NCI-H69 (cell line): ENCODE measurements around the gene CSMD2.
"Not testable (repeated sequence)": the region's sequence is repeated elsewhere in the genome, so short reads cannot be mapped to it uniquely, and the experiment has no call there.

Source experiments
- DNase-seq: peaks from one replicate; lab custom pipeline; 2025; lab: John Stamatoyannopoulos, UW

The CSMD2 gene

DNA sequence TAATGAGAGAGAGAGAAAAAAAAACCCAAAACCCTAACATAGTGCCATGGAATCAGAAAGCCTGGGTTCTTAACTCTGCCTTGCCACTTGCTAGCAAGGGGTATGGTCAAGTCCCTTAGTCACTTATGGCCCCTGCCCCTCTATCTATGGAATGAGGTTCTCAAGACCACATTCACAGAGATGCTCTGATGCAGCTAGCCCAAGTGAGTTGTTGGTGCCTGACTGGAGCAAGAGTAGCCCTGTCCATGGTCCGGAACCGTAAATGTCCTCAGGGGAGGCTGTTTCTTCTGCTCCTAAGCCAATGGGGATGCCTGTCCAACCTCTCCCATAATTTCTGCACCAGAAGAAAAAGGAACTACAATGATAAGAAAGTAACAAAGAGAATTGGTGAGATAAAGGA is 56.8 kb downstream of the CSMD2 start:
- DNase-seq: no peak

DNA sequence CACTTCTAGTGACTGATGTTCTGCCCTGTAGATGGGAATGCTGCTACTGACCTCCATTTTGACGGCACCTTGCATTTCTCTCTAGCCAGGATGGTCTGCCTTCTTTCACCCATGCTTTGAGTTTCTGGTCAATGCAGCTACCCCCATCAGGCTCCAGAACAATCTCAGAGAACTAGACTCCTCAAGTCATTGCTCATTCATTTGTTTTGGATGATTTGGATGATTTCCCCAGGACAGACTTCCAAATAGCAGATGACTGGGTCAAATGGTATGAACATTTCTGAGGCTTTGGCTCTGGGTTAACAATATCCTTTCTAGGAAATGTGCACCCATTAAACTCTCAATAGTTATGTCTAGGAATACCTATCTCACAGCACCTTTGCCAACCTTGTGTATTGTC is 63.9 kb downstream of the CSMD2 start:
- no peak for DNase-seq

DNA sequence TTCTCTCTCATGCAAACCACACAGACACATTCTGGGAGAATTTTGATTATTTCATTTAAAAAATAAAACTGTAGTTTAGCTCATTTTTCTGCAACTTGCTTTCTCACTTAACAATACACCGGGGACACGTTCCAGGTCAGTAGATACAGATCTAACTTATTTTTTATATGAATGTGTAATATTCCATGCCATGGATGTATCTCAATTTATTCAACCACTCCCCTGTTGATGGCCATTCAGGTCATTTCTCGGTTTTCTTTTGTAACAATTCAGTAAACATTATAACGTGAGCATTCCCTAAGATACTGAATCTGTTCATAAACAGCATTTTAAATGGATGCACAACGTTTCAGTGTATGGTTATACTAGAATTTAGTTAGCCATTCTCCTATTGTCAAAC is 64.7 kb downstream of the CSMD2 start:
- no peak for DNase-seq

DNA sequence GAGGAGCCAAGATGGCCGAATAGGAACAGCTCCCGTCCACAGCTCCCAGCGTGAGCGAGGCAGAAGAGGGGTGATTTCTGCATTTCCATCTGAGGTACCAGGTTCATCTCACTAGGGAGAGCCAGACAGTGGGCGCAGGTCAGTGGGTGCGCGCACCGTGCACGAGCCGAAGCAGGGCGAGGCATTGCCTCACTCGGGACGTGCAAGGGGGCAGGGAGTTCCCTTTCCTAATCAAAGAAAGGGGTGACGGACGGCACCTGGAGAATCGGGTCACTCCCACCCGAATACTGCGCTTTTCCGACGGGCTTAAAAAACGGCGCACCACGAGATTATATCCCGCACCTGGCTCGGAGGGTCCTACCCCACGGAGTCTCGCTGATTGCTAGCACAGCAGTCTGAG is 72.6 kb downstream of the CSMD2 start:
- DNase-seq: not testable (repeated sequence)

DNA sequence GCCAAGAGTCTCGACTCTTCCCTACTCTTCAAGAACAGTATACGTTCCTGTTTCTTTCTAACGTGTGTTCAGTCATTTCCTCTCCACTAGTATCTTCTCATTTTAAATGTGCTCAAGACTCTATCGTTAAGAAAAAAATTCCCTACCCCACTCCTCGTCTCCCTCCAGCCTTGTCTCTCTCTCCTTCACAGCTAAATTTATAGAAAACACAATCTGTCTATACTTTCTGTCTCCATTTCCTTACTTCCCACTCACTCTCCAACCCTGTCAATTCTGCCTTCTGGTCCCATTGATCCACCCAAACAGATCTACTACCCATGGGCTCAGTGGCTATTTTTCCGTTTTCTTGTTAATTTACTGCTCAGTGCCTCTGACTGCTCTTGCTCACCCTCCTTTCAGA is 75.3 kb downstream of the CSMD2 start:
- no peak for DNase-seq

DNA sequence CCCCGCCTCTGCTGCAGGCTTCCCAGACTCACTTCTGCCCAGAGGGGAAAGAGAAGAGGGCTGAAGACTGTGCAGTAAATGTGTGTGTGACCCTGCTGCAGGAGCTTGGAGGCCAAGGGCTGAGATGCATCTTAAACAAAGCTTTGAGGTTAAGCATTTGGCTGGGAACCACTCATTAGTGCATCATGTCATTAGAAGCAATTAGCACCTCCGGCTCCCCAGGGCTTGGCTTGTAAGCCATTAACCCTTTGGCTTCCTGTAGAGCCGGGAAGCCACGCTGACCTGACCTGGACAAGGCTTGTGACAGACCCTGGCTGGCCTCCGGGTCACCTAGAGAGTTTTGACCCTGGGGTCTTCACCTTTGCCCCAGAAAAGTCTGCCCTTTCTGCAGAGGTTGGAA is 77.0 kb downstream of the CSMD2 start:
- DNase-seq: peak; percentile 71

DNA sequence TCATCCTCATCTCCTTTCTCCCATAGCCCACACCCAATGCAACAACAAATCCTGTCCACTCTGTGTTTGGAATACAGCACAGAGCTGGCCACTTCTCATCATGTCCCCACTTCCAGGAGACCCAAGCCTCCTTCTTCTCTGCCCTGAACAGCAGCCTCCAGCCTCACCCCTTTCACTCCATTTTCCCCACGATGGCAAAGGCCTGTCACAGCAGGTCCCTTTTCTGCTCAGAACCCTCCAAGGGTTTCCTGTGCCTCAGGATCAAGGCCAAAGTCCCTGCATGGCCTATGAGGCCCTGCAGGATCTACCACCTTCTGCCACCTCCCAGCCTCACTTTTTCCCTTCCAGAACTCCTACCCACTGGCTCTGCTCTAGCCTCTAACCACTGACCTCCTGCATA is 78.5 kb downstream of the CSMD2 start:
- DNase-seq: no peak

DNA sequence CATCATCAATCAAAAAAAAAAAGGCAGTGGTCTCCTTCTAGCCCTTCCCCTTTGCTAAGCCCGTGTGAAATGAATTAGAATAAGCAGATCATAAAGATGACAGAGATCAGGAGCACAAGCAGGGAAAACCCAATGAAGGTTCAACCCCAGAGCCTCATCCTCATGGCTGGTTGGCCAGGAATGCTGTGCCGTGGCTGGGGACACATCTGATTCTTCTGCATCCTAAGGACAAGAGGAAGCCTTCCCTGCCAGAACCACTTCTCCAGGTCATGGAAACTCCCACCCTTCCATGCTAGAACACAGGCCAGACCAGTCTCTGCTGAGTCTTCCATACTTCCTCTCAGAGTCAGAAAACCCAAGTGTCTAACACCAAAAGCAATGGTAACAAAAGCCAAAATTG is 81.1 kb downstream of the CSMD2 start:
- no peak for DNase-seq

DNA sequence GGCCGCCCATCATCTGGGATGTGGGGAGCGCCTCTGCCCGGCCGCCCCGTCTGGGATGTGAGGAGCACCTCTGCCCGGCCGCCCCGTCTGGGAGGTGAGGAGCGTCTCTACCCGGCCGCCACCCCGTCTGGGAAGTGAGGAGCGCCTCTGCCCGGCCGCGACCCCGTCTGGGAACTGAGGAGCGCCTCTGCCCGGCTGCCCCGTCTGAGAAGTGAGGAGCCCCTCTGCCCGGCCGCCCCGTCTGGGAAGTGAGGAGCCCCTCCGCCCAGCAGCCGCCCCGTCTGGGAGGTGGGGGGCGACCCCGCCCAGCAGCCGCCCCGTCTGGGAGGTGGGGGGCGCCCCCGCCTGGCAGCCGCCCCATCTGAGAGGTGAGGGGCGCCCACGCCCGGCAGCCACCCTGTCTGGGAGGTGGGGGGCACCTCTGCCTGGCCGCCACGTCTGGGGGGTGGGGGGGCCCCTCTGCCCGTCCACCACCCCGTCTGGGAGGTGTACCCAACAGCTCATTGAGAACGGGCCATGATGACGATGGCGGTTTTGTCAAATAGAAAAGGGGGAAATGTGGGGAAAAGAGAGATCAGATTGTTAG is 82.9 kb downstream of the CSMD2 start:
- not testable (repeated sequence) for DNase-seq

DNA sequence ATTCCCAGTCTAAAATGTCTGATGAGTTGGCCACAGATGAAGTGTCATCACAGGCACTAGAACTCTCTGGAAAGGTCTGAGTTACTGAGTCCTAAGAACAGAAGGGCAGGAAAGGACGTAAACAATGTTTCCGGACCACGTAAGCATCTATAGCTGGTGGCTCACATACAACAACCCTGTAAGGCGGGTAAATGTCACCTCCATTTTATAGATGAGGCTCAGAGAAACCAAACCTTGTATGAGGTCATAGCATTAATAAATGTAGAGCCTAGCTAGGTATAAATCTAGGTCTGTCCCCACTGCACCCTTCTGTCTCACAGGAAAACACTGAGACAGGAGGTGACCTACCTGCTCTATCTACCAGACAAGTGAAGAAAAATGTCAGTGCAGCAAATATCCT is 86.6 kb downstream of the CSMD2 start:
- no peak for DNase-seq

DNA sequence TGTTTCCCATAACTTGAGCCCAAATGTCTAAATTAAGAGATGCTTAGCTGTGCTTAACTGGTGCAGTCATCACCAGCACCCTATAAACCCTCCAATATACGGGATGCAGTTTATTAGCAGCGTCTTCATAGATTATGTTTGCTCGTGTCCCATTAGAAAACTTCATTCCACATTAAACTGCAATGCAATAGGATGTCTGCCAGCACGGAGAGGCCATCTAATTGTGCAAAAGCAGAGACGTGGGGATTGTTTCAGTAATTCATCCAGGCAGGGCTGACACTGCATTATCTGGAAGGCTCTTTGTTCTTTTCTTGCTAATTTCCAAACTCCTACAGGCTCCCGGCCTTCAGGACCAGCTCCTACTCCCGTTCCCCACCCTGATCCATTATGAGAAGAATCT is 89.5 kb downstream of the CSMD2 start:
- no peak for DNase-seq

DNA sequence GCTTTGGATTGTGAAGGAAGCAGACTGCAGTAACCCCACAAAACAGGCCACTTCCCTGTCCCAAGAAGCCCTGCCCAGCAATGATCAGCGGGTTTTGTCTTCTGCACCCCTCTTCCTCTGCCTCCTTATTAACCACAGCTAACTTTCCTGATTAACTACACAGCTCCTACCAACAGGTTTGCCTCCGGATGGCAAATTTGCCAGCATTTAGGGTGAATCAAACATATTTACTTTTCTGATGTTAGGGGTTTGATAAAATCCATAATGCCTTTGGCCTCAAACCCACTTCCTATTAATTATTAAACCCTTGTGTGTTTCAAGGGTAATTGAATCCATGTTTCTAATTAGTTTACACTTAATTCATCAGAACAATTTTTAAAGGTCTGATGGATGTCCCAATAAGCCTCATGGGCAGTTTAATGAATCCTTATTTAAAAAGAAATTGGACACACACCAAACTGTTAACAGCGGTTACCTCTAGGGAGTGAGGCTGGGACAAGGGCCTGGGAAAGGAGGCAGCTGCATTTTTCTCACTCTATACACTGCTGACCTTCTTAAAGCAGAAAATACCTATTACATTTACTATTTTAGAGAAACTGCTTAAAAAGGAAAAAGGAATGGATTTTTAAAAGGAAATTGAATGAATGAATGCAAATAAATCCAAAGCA is 91.9 kb downstream of the CSMD2 start:
- no peak for DNase-seq

DNA sequence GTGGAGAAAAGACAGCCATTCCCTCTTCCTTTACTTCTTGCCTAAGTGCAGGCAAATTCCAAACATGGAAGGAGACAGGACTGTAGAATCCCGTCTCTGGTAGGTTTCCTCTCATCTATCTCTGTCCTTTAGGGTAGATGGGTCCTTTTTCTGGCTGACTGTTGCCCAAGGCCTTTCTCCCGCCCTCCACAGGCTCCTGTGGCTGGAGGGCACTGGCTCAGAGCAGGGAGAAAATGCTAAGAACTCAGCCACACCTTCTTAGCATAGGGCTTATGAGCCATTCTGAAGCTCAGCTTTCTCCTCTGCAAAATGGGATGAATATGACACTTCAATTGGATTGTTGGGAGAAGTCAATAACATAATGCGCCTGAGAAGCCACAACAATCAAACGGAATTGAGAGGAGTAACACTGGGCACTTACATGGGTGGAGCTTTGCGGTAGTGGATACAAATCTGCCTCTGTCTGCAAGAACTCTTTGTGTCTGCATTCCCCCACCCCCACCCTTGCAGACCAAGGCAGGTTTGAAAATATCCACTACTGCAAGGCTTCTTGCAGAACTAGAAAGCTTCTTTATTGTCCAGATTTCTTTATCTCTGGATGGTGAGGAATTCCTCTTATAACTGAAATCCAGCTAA is 94.7 kb downstream of the CSMD2 start:
- peak; percentile 0 for DNase-seq

DNA sequence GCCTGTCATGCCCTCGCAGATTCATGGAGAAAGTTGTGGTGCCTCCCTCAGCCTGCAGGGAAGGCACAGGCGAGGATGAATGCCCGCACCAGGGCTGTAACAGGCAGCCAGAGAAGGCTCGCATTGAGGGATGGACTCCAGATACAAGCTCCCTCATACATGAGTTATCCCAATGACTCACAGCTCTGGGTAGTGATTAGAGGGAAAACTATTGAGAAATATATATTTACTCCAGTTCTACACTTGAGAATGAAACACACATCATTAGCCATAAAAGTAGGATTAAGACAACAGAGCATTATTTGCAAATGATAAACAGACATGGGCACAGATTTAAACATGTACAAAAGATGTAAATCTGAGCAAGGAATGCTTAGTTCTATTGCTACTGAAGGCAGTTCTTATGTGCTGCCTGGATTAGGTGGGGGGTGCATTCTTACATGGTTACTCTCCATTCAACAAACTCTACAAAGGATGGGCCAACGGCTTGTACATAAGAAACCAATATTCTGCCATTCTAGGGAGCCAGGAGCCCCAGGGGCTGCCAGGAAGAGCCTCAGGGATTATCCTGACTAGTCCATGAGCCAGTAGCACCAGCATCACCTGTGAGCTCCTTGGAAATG is 97.9 kb downstream of the CSMD2 start:
- no peak for DNase-seq

DNA sequence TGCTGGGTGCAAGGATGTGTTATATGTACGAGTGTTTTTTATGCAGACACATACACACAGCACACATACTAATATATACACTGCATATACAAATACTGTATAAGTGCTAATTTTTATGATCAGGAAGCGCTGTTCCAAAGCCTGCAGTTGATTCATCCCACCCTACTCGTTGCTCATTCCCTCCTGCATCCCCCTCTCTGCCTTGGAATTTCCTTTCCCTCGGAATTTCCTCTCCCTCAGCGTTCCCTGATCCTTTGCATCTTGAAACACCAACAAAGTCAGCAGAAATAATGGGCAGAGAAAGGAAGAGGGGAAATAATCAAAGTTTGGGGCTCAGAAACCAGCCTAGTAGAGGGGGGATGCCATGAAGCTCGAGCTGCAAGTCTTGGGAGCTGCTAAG is 98.9 kb downstream of the CSMD2 start:
- DNase-seq: no peak

DNA sequence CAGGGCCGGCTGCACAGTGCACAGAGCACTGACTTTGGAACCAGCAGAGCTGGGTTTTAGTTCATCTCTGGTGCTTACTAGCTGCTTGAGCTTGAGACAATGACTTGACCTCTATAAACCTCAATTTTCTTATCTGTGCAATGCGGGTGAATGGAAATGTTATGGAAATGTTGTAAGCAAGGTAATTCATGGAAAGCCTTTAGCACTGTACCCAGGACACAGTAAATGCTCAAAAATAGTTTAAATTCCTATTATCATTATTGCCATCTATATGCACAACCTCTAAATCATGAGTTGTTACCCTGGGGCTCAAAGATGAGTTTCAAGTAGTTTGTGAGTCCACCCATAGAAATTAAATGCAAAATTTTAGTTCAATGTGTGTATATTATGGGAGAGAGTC is 99.5 kb downstream of the CSMD2 start:
- DNase-seq: no peak

DNA sequence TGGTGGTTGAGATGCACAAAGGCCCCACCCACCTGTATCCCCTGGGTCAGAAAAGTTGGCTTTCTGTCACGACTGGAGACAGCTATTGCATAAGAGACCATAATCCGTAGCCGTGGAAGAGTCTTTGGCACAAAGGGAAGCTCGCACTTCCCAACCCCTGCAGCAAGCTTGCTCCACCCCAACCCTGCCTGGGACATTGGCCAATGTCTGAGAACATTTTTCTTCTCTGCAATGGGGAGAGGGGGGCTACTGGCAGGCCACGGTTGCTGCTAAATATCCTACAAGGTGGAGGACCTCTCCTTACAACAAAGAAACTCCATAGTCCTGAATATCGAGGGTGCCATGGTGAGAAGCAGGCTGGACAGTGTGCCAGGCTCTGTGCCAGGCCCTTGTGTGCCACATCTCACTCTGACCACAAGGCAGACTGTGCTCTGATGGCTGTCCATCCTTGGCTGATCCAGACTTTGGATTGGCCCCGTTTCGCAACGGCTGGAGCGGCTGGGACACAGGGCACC is 104.1 kb downstream of the CSMD2 start:
- DNase-seq: no peak

DNA sequence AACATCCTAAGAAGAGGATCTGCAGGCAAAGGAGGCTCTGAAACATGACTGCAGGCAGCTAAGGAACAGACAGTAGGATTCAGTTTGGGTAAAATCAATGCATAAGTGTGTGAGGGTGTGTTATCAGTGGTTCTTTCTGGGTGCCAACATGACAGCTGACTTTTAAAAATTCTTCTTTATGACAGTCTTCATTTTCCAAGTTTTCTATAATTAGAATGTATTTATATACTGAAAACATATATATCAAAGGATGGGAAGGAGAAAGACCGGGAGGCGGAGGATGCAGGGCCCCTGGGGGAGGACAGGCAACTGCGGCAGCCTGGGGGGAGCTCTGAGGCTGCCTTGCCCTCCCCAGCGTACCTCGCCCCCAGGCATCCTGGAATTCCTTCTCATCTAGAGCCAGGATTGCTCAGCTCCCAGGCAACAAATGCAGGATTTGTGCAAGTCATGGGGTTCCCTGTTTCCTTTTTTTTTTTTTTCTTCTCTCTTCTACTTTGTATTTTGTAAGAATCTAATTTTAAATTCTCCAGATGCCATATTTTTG is 104.8 kb downstream of the CSMD2 start:
- DNase-seq: no peak

DNA sequence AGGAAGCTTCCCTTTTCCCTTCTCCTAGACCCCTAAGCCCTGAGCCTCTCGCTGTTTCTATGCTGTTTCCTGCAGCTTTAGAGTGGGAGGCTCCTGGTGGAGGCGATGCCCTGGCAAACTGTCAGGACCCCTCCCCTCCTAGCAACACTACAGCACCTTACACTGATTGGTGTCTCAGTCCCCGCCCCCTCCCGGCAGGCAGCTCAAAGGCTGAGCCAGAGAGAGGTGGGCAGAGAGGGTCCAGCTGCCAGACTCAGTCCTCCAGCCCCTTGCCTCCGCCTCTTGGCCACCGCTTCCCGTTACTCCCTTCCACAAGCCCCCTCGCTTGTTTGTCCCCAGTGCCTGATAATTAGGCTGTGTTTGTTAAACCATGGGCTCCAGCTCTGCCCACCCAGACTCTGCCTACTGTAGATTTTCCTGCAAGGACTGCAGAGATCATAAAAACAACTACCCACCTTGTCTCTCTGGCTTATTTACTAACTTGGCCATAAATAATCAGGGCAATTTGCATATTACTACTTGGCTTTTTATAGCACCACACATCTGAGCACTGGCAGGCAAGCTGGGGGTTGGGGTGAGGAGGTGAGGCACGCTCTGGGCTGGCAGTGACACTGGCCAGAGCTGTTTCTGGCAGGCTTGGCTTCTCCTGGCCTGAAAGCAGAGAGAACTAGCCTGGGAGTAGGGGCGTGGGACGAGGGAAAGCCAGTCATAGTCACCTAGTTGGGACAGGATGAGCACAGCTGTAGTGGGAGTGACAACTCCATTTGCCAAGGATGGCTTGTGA is 107.5 kb downstream of the CSMD2 start:
- DNase-seq: peak; percentile 64

DNA sequence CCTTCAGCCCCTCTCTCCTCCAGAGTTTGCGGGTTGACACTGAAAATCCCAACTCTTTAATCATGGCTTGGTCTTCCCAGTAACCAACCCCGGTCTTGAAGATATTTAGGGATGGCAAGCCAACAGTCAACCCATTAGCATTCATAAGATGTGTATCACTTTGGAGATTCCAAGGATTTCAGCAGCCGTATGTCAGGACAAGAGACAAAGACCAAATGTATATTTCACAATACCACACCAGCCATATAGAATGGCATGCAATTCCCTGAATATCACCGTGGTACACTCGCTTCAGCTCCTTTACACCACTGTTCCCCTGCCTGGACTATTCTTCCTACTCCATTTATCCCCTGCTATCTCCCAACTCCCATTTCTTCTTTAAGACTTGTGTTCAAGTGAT is 109.2 kb downstream of the CSMD2 start:
- DNase-seq: no peak

DNA sequence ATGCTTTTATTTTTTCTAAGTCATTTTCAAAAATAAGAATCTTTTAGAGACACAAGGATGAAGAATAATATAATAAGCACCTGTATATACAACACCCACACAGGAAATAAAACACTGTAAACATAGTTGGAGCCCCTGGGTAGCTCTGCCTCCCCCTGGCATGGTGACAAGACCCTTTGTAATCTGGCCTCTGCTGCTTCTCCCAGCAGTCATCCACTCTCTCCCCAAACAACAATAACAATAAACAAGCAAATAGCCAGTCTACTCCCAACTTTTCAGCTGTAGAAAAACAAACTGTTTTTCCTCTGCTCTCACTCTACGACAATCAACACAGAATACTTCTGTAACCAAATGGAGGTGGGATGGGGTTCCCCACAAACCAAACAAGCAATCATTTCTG is 110.1 kb downstream of the CSMD2 start:
- peak; percentile 11 for DNase-seq

DNA sequence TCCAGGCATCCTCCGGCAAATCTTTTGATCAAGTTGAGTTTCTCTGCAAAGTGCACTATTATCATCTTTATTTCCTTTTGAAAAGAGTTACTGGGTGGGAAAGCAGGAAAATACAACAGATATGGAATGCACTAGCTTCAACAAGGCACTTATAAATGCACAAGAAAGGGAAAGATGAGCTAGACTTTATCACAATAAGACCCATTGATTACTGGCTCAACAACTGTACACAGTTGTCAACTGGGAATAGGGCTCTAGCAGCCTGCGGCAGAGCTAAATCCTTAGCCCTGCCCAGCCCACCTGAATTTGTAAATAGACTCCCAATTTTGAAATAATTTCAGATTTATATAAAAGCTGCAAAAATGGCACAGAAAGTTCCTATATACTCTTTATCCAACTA is 111.4 kb downstream of the CSMD2 start:
- no peak for DNase-seq
